Suprapubic skin (tissue), 4 donors: ENCODE measurements around the gene SHC3. TPM values are rescaled to one million over a fixed set of nuclear protein-coding genes. Genes with fewer than 3 reads are reported as not detected.

Source experiments
- DNase-seq, 2 donors: peaks; one replicate each; pipeline ENCODE4 v3.0.0-alpha.2; 2019; ENCODE audit warnings: low spot score in 2 of 2
- H3K27ac ChIP-seq: fragments of 200-600 bp; sonication (generic); one replicate; pipeline ENCODE4 v1.5.1; 2019
- H3K27me3 ChIP-seq: fragments of 200-600 bp; sonication (generic); one replicate; pipeline ENCODE4 v1.5.1; 2019
- H3K36me3 ChIP-seq: fragments of 200-600 bp; sonication (generic); one replicate; pipeline ENCODE4 v1.5.1; 2019
- H3K4me1 ChIP-seq: fragments of 200-600 bp; sonication (generic); one replicate; pipeline ENCODE4 v1.5.1; 2019
- H3K4me3 ChIP-seq: fragments of 200-600 bp; sonication (generic); one replicate; pipeline ENCODE4 v1.5.1; 2019; ENCODE audit warnings: mild to moderate bottlenecking
- H3K9me3 ChIP-seq: fragments of 200-600 bp; sonication (generic); one replicate; pipeline ENCODE4 v1.5.1; 2019
- CTCF ChIP-seq, 2 donors: fragments of 200-600 bp in 1 of 2; fragments of 450-650 bp in 1 of 2; sonication (generic) in 1 of 2; IDR thresholded peaks; one replicate each; pipeline ENCODE4 v1.5.1; 2016 to 2019; ENCODE audit warnings: antibody characterized with exemption in 2 of 2, mild to moderate bottlenecking in 1 of 2, moderate library complexity in 1 of 2
- EP300 ChIP-seq: sonication (generic); formaldehyde crosslinking; IDR thresholded peaks from one replicate; pipeline ENCODE4 v1.6.1; 2017; ENCODE audit warnings: antibody characterized with exemption
- POLR2A ChIP-seq, 2 donors: fragments of 450-650 bp; IDR thresholded peaks; one replicate each; pipeline ENCODE4 v1.6.1; 2017; ENCODE audit warnings: antibody characterized with exemption in 2 of 2, mild to moderate bottlenecking in 2 of 2, moderate library complexity in 2 of 2
- POLR2AphosphoS5 ChIP-seq, 3 donors: sonication (generic); formaldehyde crosslinking; IDR thresholded peaks; one replicate each; pipeline ENCODE4 v1.6.1; 2017; ENCODE audit warnings: antibody characterized with exemption in 3 of 3
- WGBS: methylation state at CpG from one replicate; pipeline ENCODE4 v1.1.5; 2018; 5-methylcytosine and 5-hydroxymethylcytosine counted together
- total RNA-seq, 4 donors: library from RNA; depleted of rRNA; stranded (reverse); fragments of >200 nt; gene quantifications; one replicate each; pipeline ENCODE4 v1.1.0, GENCODE V29; 2016

SHC3 gene
- total RNA-seq, 4 donors from 2014 or later, result 1.7 to 6.0 (median 3.2) TPM

DNA sequence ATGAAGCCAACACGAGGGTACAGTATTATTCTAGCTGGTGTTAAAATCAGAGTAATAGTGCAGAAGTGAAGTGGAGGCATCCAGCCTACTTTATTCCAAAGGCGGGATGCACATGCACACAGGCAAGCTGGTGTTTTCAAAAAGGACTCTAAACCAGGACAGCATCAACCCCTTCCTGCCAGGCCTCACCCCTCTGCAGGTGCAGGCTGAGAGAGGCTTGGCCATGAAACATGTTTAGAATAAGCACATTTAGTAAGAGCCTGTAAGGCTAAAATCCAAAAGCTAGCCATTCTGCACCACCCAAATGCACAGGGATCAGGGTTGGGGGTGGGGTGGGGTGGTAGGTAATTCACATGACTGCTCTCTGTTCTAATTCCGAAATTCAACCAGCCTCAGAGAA is 71.2 kb downstream of the SHC3 start:
- no peaks in the 10 kb centered on the region for H3K9me3 ChIP-seq
- H3K27me3 ChIP-seq, result no peaks in the 10 kb centered on the region
- H3K4me1 ChIP-seq, result no peaks in the 10 kb centered on the region
- no peak overlapping the region for H3K4me3 ChIP-seq
- no peak overlapping the region for H3K27ac ChIP-seq
- TF ChIP-seq POLR2AphosphoS5 (IDR thresholded peaks at IDR 0.05), result no peak
- no peak for TF ChIP-seq EP300
- TF ChIP-seq CTCF (IDR thresholded peaks at IDR 0.05), result no peak
- no peak for TF ChIP-seq POLR2A (IDR thresholded peaks at IDR 0.05)
- WGBS, result 81% methylated on average over 3 of the region's 3 CpGs
- no peak for DNase-seq
- H3K36me3 ChIP-seq, result no peaks in the 10 kb centered on the region

DNA sequence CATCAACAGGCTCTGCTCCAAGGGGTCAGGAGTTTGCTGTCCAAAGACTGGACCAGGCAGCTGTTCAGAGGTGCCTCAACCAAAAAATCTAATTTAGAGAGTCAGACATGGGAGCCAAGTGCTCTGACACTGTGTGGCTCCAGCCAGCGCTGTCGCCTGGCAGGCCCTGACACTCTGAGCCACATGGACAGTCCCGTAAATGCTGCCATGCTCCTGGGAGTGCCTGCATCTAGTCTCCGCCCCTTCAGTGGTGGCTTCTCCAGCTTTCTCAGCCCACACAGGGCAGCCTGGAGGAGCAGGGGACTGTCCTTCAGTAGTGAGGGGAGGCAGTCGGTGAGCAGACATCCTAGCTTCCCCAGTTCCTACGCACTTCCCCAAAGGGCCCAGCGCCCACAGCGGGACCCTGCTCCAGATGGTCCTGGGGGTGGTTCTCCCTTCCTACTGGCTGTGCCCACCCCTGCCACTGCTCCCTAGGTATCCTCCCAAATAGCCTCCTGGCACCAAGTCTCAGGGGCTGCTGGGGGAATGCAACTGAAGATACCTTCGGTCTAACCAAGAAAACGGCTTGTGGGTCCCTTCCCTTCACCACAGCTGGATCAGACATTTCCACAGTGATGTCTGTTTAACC is 72.3 kb downstream of the SHC3 start:
- Histone ChIP-seq H3K4me1 (no peaks in the 10 kb centered on the region), H3K27me3 (no peaks in the 10 kb centered on the region), H3K36me3 (no peaks in the 10 kb centered on the region), H3K4me3 (no peak overlapping the region), H3K9me3 (no peaks in the 10 kb centered on the region), H3K27ac (no peak overlapping the region)
- 96% methylated on average over 10 of the region's 10 CpGs for WGBS
- no peak for DNase-seq
- no peak for TF ChIP-seq EP300
- TF ChIP-seq CTCF (IDR thresholded peaks at IDR 0.05), result no peak
- TF ChIP-seq POLR2AphosphoS5 (IDR thresholded peaks at IDR 0.05), result no peak
- TF ChIP-seq POLR2A (IDR thresholded peaks at IDR 0.05), result no peak

- no peaks in the 10 kb centered on the region for H3K27me3 ChIP-seq
These were observed 73.8 kb downstream of the SHC3 start for GRCh38 chr9:89104821-89105220.

DNA sequence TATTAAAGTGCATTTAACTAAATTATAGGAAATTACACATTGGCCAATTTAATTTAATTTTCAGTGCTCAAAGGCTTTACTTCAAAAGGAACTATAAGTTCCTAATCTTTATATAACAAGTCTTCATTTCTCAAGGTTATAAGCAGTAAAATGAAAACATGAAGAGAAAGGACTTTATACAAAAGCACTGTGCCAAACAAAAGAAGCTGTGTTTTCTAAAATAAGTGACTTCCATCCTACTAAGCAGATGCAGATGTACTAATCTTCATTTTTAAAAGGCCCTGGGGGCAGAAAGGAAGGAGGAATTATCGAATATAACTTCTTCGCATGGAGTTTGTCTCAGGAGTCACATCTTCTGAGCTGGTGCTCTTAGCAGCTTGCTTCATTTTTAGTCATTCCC is 81.4 kb downstream of the SHC3 start:
- Histone ChIP-seq H3K27ac (no peak overlapping the region), H3K27me3 (no peaks in the 10 kb centered on the region), H3K36me3 (no peaks in the 10 kb centered on the region), H3K9me3 (no peaks in the 10 kb centered on the region), H3K4me1 (peaks cover 5% of the 10 kb centered on the region), H3K4me3 (no peak overlapping the region)
- 50% methylated on average over 2 of the region's 2 CpGs for WGBS
- no peak for DNase-seq
- TF ChIP-seq CTCF (IDR thresholded peaks at IDR 0.05), result no peak

More at GRCh38 chr9:89104821-89105220, 73.8 kb downstream of the SHC3 start:
- Histone ChIP-seq H3K9me3 (no peaks in the 10 kb centered on the region), H3K27ac (no peak overlapping the region), H3K4me1 (no peaks in the 10 kb centered on the region), H3K36me3 (no peaks in the 10 kb centered on the region), H3K4me3 (no peak overlapping the region)
- TF ChIP-seq POLR2AphosphoS5 (IDR thresholded peaks at IDR 0.05), result no peak
- TF ChIP-seq EP300, result no peak
- no peak for TF ChIP-seq POLR2A (IDR thresholded peaks at IDR 0.05)
- no peak for TF ChIP-seq CTCF (IDR thresholded peaks at IDR 0.05)
- WGBS, result 84% methylated on average over 4 of the region's 4 CpGs
- no peak for DNase-seq

DNA sequence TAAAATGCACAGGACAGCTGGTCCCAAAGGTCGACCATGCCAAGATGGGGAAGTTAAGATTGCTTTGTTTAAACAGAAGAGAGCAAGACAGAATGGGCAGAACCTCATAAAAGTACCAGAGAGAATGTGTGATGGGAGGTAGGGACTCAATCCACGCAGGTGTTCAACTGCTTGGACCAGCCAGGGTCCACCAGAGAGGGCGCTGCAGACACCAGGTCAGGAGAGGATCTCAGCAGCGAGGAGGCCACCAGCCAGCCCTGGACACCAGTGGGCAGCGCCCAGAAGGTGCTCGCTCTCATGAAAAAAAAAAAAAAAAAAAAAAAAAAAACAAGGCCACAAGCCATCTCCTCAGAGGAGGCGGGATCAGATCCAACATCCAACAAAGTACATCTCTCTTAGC is 81.8 kb downstream of the SHC3 start:
- 90% methylated on average over 7 of the region's 7 CpGs for WGBS
- H3K36me3 ChIP-seq, result no peaks in the 10 kb centered on the region
- TF ChIP-seq EP300 (no peak), POLR2AphosphoS5 (IDR thresholded peaks at IDR 0.05) (no peak), CTCF (IDR thresholded peaks at IDR 0.05) (no peak), POLR2A (IDR thresholded peaks at IDR 0.05) (no peak)
- H3K4me1 ChIP-seq, result peaks cover 5% of the 10 kb centered on the region
- H3K9me3 ChIP-seq, result no peaks in the 10 kb centered on the region
- H3K4me3 ChIP-seq, result no peak overlapping the region
- H3K27me3 ChIP-seq, result no peaks in the 10 kb centered on the region
- no peak overlapping the region for H3K27ac ChIP-seq
- no peak for DNase-seq
